AG04450 (cell line): ENCODE measurements around the gene RING1. TPM values are rescaled to one million over a fixed set of nuclear protein-coding genes. Genes with fewer than 3 reads are reported as not detected.

Experiments used
- CTCF ChIA-PET: fragments of 300-600, 350-600 bp; formaldehyde crosslinking; extraction: SDS; loops from one replicate; lab custom pipeline; 2022; ENCODE audit warnings: antibody characterized with exemption, inconsistent platforms; lab: Charles Lee
- POLR2A ChIA-PET: fragments of 350-600 bp; formaldehyde crosslinking; extraction: SDS; loops from one replicate; lab custom pipeline; 2021; ENCODE audit warnings: antibody characterized with exemption, inconsistent platforms; lab: Yijun Ruan, JAX
- DNase-seq: peaks from one replicate; pipeline ENCODE4 v3.0.0-alpha.2; 2011; ENCODE audit warnings: low read depth, low spot score
- H3K27ac ChIP-seq: one replicate; pipeline ENCODE4 v1.5.1; 2012; ENCODE audit warnings: low read depth, low read length, control low read depth
- H3K27me3 ChIP-seq: one replicate; pipeline ENCODE4 v1.6.0; 2012; ENCODE audit warnings: low read length; ENCODE audit not compliant: control insufficient read depth, insufficient read depth
- H3K4me3 ChIP-seq: 2 replicates; pipeline ENCODE4 v1.5.1; 2011; ENCODE audit warnings: mild to moderate bottlenecking, low read depth, low read length, control low read depth
- H3K9me3 ChIP-seq: 2 replicates; pipeline ENCODE4 v1.5.1; 2012; ENCODE audit warnings: low read length; ENCODE audit not compliant: control insufficient read depth, insufficient read depth
- polyA plus RNA-seq: library from polyadenylated mRNA; depleted of rRNA; stranded (reverse); fragments of >200 nt; gene quantifications from 2 replicates; pipeline ENCODE4 v1.2.3, GENCODE V29; 2011
- TF ChIP-seq, protein P1 (sequence below): IDR thresholded peaks from 2 replicates; pipeline ENCODE4 v1.5.1; 2011; ENCODE audit warnings: low read depth, low read length, control low read depth, inconsistent platforms

RING1 gene
- polyA plus RNA-seq, 1 experiment: 23.8 TPM

GRCh38 chr6:33211136-33211535 lies 2.8 kb downstream of the RING1 start:
- DNase-seq: no peak
- POLR2A ChIA-PET: no interaction called here
- H3K9me3 ChIP-seq: no peaks in the 10 kb centered on the region; the same call in 1 of the 2 replicates
- H3K4me3 ChIP-seq: no peak overlapping the region
- no peak overlapping the region for H3K27ac ChIP-seq
- H3K27me3 ChIP-seq: peaks cover 5% of the 10 kb centered on the region
- TF ChIP-seq, protein P1, sequence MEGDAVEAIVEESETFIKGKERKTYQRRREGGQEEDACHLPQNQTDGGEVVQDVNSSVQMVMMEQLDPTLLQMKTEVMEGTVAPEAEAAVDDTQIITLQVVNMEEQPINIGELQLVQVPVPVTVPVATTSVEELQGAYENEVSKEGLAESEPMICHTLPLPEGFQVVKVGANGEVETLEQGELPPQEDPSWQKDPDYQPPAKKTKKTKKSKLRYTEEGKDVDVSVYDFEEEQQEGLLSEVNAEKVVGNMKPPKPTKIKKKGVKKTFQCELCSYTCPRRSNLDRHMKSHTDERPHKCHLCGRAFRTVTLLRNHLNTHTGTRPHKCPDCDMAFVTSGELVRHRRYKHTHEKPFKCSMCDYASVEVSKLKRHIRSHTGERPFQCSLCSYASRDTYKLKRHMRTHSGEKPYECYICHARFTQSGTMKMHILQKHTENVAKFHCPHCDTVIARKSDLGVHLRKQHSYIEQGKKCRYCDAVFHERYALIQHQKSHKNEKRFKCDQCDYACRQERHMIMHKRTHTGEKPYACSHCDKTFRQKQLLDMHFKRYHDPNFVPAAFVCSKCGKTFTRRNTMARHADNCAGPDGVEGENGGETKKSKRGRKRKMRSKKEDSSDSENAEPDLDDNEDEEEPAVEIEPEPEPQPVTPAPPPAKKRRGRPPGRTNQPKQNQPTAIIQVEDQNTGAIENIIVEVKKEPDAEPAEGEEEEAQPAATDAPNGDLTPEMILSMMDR: no peak
- CTCF ChIA-PET: no interaction called here

DNA sequence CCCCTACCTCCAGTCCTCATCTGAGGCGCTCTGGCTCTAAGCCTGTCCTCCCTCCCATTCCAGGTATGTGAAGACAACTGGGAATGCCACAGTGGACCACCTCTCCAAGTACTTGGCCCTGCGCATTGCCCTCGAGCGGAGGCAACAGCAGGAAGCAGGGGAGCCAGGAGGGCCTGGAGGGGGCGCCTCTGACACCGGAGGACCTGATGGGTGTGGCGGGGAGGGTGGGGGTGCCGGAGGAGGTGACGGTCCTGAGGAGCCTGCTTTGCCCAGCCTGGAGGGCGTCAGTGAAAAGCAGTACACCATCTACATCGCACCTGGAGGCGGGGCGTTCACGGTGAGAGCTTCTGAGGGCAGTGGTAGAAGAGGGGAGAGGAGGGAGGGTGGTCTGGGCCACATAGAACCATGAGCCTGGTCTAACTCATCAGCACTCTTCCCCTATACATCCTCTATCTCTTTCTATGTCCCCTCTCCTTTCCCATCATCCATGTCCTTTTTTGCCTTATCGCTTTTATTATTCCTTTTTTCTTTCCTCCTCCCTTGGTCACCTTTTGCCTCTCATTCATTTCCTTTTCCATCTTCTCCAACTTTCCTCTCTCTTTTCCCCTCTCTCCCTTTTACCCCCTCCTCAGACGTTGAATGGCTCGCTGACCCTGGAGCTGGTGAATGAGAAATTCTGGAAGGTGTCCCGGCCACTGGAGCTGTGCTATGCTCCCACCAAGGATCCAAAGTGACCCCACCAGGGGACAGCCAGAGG lies 3.5 kb downstream of the RING1 start:
- H3K27ac ChIP-seq: no peak overlapping the region
- TF ChIP-seq, protein P1: no peak
- POLR2A ChIA-PET: no interaction called here
- H3K4me3 ChIP-seq: no peak overlapping the region
- no peak for DNase-seq
- H3K27me3 ChIP-seq: peaks cover 6% of the 10 kb centered on the region
- no peaks in the 10 kb centered on the region; the same call in 1 of the 2 replicates for H3K9me3 ChIP-seq
- CTCF ChIA-PET: no interaction called here

GRCh38 chr6:33212857-33213165 lies 4.5 kb downstream of the RING1 start:
- POLR2A ChIA-PET: interaction anchor here (0.8 to 1.0 kb wide), 3 partner anchors 8 to 241 kb away, joined by 3 to 4 read pairs (median 3); partner anchors contain the start of gene HSD17B8
- no peaks in the 10 kb centered on the region; the same call in 1 of the 2 replicates for H3K9me3 ChIP-seq
- H3K27me3 ChIP-seq: peaks cover 8% of the 10 kb centered on the region
- TF ChIP-seq, protein P1: no peak
- DNase-seq: no peak
- CTCF ChIA-PET: interaction anchor here (0.7 to 1.1 kb wide), 2 partner anchors 36 to 1018 kb away, joined by 3 read pairs; no protein-coding TSS in a partner anchor
- H3K27ac ChIP-seq: no peak overlapping the region
- H3K4me3 ChIP-seq: peak overlapping the region; percentile 64

- POLR2A ChIA-PET: interaction anchor here (0.8 to 1.0 kb wide), 3 partner anchors 9 to 241 kb away, joined by 3 to 4 read pairs (median 3); partner anchors contain the start of gene HSD17B8
- Histone ChIP-seq H3K4me3 (peak overlapping the region; percentile 64), H3K9me3 (no peaks in the 10 kb centered on the region), H3K27me3 (peaks cover 8% of the 10 kb centered on the region), H3K27ac (no peak overlapping the region)
- CTCF ChIA-PET: interaction anchor here (0.7 to 1.1 kb wide), 2 partner anchors 36 to 1018 kb away, joined by 3 read pairs; no protein-coding TSS in a partner anchor
- TF ChIP-seq, protein P1: no peak
- DNase-seq: no peak
Observed at GRCh38 chr6:33213166-33213988, 5.1 kb downstream of the RING1 start.
